Kidney epithelial cell (primary cell): ENCODE data around the gene SRSF3. TPM values are rescaled to one million over a fixed set of nuclear protein-coding genes. Genes with fewer than 3 reads are reported as not detected.
A peak's percentile ranks its signal among the peaks of the same experiment; 100 is the strongest.
"Not testable (repeated sequence)": the region's sequence is repeated elsewhere in the genome, so short reads cannot be mapped to it uniquely, and the experiment has no call there.

ENCODE experiments used
- DNase-seq: peaks from one replicate; pipeline ENCODE4 v3.0.0-alpha.2; 2010; ENCODE audit warnings: low read depth
- H3K27me3 ChIP-seq: 2 replicates; pipeline ENCODE4 v1.6.0; 2011; ENCODE audit warnings: low read length; ENCODE audit not compliant: control insufficient read depth, insufficient read depth
- H3K36me3 ChIP-seq: 2 replicates; pipeline ENCODE4 v1.5.1; 2011; ENCODE audit warnings: low read length; ENCODE audit not compliant: control insufficient read depth, insufficient read depth
- H3K4me3 ChIP-seq: 2 replicates; pipeline ENCODE4 v1.5.1; 2011; ENCODE audit warnings: low read depth, mild to moderate bottlenecking, control low read depth, low read length
- CTCF ChIP-seq: IDR thresholded peaks from 2 replicates; pipeline ENCODE4 v1.5.1; 2011; ENCODE audit warnings: mild to moderate bottlenecking, moderate library complexity, low read length, control low read depth, inconsistent platforms; ENCODE audit not compliant: insufficient read depth, poor library complexity, severe bottlenecking
- total RNA-seq: library from RNA; depleted of rRNA; stranded (reverse); fragments of >200 nt; gene quantifications from 2 replicates; pipeline ENCODE4 v1.2.3, GENCODE V29; 2015

Gene SRSF3
- total RNA-seq, 1 donor from 2014 or later = 177 TPM

- no peak for DNase-seq
- H3K27me3 ChIP-seq = no peaks in the 10 kb centered on the region
- no peak for TF ChIP-seq CTCF
- peak overlapping the region; percentile 84 for H3K4me3 ChIP-seq
- H3K36me3 ChIP-seq = peaks cover 2% of the 10 kb centered on the region
Measured at GRCh38 chr6:36598739-36599318, 4.7 kb downstream of the SRSF3 start.

GRCh38 chr6:36599791-36600209 lies 5.6 kb downstream of the SRSF3 start:
- no peak for DNase-seq
- H3K27me3 ChIP-seq = no peaks in the 10 kb centered on the region
- no peak overlapping the region for H3K4me3 ChIP-seq
- TF ChIP-seq CTCF = no peak
- H3K36me3 ChIP-seq = peaks cover 2% of the 10 kb centered on the region

- H3K27me3 ChIP-seq = no peaks in the 10 kb centered on the region
- no peak for TF ChIP-seq CTCF
- no peak for DNase-seq
- no peak overlapping the region for H3K4me3 ChIP-seq
- peaks cover 2% of the 10 kb centered on the region for H3K36me3 ChIP-seq
Measured at GRCh38 chr6:36600564-36601146, 6.5 kb downstream of the SRSF3 start.

GRCh38 chr6:36601818-36602217 lies 7.7 kb downstream of the SRSF3 start:
- not testable (repeated sequence) for DNase-seq, H3K36me3 ChIP-seq, H3K27me3 ChIP-seq, H3K4me3 ChIP-seq

GRCh38 chr6:36603222-36604089 lies 9.3 kb downstream of the SRSF3 start:
- no peaks in the 10 kb centered on the region for H3K27me3 ChIP-seq
- no peak for TF ChIP-seq CTCF
- no peak overlapping the region for H3K4me3 ChIP-seq
- no peak for DNase-seq
- peaks cover 2% of the 10 kb centered on the region for H3K36me3 ChIP-seq
